ENCODE results near the gene LXN. TPM values are rescaled to one million over a fixed set of nuclear protein-coding genes. Genes with fewer than 3 reads are reported as not detected.

Gene LXN
- polyA plus RNA-seq, 1 donor (not counting 4 experiments of a cell fraction or from before 2014, with no cell fraction given): 8.4 TPM

DNA sequence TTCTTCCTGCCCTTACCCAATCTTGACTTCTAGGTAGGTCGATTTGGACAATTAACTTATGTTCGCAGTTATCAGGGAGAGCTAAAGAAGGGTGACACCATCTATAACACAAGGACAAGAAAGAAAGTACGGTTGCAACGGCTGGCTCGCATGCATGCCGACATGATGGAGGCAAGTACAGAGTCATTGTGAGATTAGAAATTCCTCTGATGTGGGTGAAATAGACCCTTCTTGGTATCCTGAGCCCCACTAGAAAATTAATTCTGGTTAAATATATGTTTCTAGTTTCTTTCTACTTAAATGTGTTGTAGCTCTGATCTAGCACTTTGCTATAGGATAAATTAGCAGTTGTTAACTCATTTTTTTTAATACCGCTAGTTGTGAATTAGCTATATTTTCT lies 13.6 kb downstream of the LXN start:
- Histone ChIP-seq H3K9me3 (ENCODE audit: control insufficient read depth, low read depth, low read length) (no peaks in the 10 kb centered on the region), H3K4me2 (ENCODE audit: control insufficient read depth, extremely low read depth, insufficient read depth, low read depth, low read length) (no peak overlapping the region), H3K4me3 (ENCODE audit: control insufficient read depth in 2 of 3, extremely low read depth in 1 of 3, insufficient read depth in 2 of 3, low read depth in 1 of 3, low read length in 3 of 3) (no peak overlapping the region), H3K36me3 (ENCODE audit: control insufficient read depth in 2 of 2, extremely low read depth in 1 of 2, insufficient read depth in 2 of 2, low read length in 2 of 2) (peaks cover 12 to 15% of the 10 kb centered on the region in 2 experiments), H3K9me1 (ENCODE audit: control insufficient read depth, extremely low read depth, insufficient read depth, low read length) (no peaks in the 10 kb centered on the region), H3K4me1 (ENCODE audit: control insufficient read depth, extremely low read depth, insufficient read depth, low read length) (no peaks in the 10 kb centered on the region), H3K27ac (ENCODE audit: control insufficient read depth, insufficient read depth, low read length) (no peak overlapping the region), H3K79me2 (ENCODE audit: control insufficient read depth, insufficient read depth, low read length) (no peaks in the 10 kb centered on the region), H4K20me1 (ENCODE audit: control insufficient read depth, extremely low read depth, insufficient read depth, low read length) (no peaks in the 10 kb centered on the region), H2AFZ (ENCODE audit: control insufficient read depth, low read length) (no peak overlapping the region), H3K9ac (ENCODE audit: control insufficient read depth, extremely low read depth, insufficient read depth, low read length) (no peak overlapping the region), H3K27me3 (ENCODE audit: control insufficient read depth, extremely low read depth, insufficient read depth, low read length) (no peaks in the 10 kb centered on the region)
- dilution Hi-C loops (cut with MboI; ENCODE audit: extremely low pct_ligation_motif_present, low sequenced_read_pairs): no loop called here
- DNase-seq (ENCODE audit: low read depth, low spot score) (no peak), FAIRE-seq (no peak)
- TF ChIP-seq EZH2 (IDR thresholded peaks at IDR 0.05; ENCODE audit: low read length): no peak
- TF ChIP-seq, protein P1, sequence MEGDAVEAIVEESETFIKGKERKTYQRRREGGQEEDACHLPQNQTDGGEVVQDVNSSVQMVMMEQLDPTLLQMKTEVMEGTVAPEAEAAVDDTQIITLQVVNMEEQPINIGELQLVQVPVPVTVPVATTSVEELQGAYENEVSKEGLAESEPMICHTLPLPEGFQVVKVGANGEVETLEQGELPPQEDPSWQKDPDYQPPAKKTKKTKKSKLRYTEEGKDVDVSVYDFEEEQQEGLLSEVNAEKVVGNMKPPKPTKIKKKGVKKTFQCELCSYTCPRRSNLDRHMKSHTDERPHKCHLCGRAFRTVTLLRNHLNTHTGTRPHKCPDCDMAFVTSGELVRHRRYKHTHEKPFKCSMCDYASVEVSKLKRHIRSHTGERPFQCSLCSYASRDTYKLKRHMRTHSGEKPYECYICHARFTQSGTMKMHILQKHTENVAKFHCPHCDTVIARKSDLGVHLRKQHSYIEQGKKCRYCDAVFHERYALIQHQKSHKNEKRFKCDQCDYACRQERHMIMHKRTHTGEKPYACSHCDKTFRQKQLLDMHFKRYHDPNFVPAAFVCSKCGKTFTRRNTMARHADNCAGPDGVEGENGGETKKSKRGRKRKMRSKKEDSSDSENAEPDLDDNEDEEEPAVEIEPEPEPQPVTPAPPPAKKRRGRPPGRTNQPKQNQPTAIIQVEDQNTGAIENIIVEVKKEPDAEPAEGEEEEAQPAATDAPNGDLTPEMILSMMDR (optimal IDR thresholded peaks at IDR 0.05 in 1 of 3, IDR thresholded peaks at IDR 0.05 in 1 of 3, conservative IDR thresholded peaks at IDR 0.05 in 1 of 3; ENCODE audit: extremely low read depth in 1 of 3, insufficient read depth in 2 of 3, low read length in 3 of 3): no peak

DNA sequence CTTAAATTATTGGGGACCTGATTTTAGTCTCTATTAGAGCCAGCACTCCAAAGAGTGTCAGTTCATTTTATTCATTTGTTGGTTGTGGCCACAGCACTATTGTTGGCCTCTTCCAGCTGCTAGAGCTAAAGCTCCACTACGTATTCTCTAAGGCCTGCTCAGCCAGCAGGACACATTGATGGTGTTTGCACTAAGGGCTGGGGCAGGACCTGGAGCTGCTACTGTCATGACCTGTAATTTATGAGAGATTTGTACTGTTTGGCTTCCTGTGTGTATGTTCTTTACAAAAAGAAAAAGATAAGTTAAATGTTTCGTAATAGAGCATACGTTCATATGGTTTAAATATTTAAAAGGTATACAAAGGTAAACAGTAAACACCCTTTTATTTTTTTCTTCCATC lies 20.0 kb downstream of the LXN start:
- no peak overlapping the region for H2AFZ ChIP-seq (ENCODE audit: control insufficient read depth, low read length)
- no peaks in the 10 kb centered on the region for H3K27me3 ChIP-seq (ENCODE audit: control insufficient read depth, extremely low read depth, insufficient read depth, low read length)
- dilution Hi-C loops (cut with MboI; ENCODE audit: extremely low pct_ligation_motif_present, low sequenced_read_pairs): no loop called here

More for the DNA sequence above, 20.0 kb downstream of the LXN start:
- no peaks in the 10 kb centered on the region for H3K9me1 ChIP-seq (ENCODE audit: control insufficient read depth, extremely low read depth, insufficient read depth, low read length)
- H3K36me3 ChIP-seq (ENCODE audit: control insufficient read depth in 2 of 2, extremely low read depth in 1 of 2, insufficient read depth in 2 of 2, low read length in 2 of 2): peaks cover 5 to 20% of the 10 kb centered on the region in 2 experiments
- H3K79me2 ChIP-seq (ENCODE audit: control insufficient read depth, insufficient read depth, low read length): peaks cover 4% of the 10 kb centered on the region
- DNase-seq (ENCODE audit: low read depth, low spot score) (no peak), FAIRE-seq (no peak)
- no peak overlapping the region for H3K27ac ChIP-seq (ENCODE audit: control insufficient read depth, insufficient read depth, low read length)
- H3K9me3 ChIP-seq (ENCODE audit: control insufficient read depth, low read depth, low read length): no peaks in the 10 kb centered on the region
- no peak overlapping the region for H3K4me3 ChIP-seq (ENCODE audit: control insufficient read depth in 2 of 3, extremely low read depth in 1 of 3, insufficient read depth in 2 of 3, low read depth in 1 of 3, low read length in 3 of 3)
- H4K20me1 ChIP-seq (ENCODE audit: control insufficient read depth, extremely low read depth, insufficient read depth, low read length): no peaks in the 10 kb centered on the region
- peaks cover 2% of the 10 kb centered on the region for H3K4me1 ChIP-seq (ENCODE audit: control insufficient read depth, extremely low read depth, insufficient read depth, low read length)
- H3K4me2 ChIP-seq (ENCODE audit: control insufficient read depth, extremely low read depth, insufficient read depth, low read depth, low read length): no peak overlapping the region
- no peak overlapping the region for H3K9ac ChIP-seq (ENCODE audit: control insufficient read depth, extremely low read depth, insufficient read depth, low read length)
- no peak for TF ChIP-seq EZH2 (IDR thresholded peaks at IDR 0.05; ENCODE audit: low read length)
- TF ChIP-seq, protein P1 (optimal IDR thresholded peaks at IDR 0.05 in 1 of 3, IDR thresholded peaks at IDR 0.05 in 1 of 3, conservative IDR thresholded peaks at IDR 0.05 in 1 of 3; ENCODE audit: extremely low read depth in 1 of 3, insufficient read depth in 2 of 3, low read length in 3 of 3): no peak
